NCI-H146 (cell line): ENCODE results near the gene MYH14.

Experiments
- DNase-seq: peaks from one replicate; lab custom pipeline; 2025; lab: John Stamatoyannopoulos, UW

Gene MYH14

GRCh38 chr19:50292216-50292827 lies 88.9 kb downstream of the MYH14 start:
- DNase-seq: no peak

DNA sequence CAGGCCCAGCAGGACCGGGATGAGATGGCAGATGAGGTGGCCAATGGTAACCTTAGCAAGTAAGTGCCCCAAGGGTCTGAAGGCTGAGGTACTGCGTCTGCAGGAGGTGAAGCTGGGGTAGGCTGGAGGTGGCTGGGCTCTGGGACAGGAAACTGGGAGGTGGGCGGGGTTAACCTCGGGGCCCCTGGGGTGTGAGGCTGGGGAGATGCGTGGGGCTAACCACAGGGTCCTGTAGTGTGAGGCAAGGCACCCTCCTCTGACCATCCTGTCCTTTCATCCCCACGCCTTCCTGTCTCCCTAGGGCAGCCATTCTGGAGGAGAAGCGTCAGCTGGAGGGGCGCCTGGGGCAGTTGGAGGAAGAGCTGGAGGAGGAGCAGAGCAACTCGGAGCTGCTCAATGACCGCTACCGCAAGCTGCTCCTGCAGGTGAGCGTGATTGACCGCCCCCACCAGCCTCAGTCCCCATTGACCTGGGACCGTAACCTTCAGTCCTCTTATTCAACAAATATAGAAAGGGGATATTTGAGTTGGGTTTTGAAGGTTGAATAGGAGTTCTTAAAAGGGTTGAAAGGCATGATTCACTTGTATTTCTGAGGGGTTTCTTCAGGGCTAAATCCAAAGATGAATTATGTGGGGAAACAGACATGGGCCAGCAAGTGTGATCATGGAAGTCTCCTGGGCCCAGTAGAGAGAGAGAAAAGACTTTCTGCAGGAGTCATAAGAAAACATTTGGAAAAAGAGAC lies 90.0 kb downstream of the MYH14 start:
- DNase-seq: no peak

DNA sequence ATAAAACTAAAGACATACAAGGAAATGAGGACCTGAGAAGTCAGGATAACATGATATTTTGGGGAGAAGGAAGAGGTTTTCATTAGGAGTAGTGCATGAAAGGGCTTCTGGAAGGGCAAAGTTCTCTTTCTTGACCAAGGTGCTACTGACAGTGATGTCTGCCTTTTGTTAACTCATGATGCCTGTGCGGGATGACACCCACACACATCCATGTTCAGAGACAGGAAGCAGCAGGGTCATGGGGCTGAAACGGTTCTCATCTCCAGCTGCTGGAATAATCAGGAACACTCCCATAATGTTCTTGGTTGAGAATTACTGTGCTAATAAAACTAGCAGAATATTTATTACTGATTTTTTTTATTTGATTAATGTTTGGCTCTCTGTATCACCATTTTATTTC lies 96.6 kb downstream of the MYH14 start:
- DNase-seq: no peak

DNA sequence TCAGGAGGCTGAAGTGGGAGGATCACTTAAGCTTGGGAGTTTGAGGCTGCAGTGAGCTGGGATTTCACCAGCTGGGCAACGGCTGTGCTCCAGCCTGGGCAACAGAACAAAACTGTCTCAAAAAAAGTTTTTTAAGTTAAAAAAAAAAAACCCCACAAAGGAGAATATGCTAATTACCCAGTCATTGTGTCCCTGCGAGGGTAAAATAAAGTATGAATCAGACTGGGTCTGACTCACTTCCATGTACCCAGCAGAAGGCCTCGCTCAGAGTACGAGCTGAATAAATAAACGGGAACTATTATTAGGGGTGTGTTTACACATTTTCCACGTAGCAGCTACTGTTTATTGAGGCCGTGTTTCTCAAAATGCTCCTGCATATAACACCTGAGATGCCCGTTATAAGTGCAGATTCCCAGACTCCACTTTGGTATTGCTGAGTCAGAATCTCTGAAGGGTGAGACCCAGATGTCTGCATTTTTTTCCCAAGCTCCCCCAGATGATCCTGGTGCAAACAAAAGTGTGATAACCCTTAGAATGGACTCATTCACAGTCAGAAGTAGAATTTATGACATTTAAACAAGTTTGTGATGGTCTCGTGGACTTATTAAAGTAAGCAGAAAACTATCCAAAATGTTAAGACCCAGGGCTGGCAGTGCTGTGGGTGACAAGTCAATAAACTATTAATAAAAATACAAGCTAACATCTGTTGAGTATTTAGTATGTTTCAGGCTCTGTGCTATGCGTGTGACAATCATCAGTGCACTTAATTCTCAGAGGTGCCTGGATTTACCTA lies 97.6 kb downstream of the MYH14 start:
- DNase-seq: no peak

GRCh38 chr19:50301607-50301971 lies 98.2 kb downstream of the MYH14 start:
- DNase-seq: no peak

GRCh38 chr19:50303558-50303957 lies 100.1 kb downstream of the MYH14 start:
- DNase-seq: no peak

DNA sequence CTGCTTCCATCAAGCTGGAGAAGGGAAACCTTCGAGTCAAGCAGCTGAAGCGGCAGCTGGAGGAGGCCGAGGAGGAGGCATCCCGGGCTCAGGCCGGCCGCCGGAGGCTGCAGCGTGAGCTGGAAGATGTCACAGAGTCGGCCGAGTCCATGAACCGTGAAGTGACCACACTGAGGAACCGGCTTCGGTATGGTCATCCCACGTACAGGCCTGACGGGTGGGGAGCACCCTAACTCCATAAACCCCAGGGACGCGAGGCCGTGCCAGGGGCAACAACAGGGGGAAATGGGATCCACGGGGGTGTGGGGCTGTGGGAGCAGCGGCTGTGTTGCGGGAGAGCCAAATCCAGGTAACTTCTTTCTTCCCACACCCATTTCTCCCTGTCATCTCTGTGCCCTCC lies 105.6 kb downstream of the MYH14 start:
- no peak for DNase-seq

- no peak for DNase-seq
Observed at GRCh38 chr19:50309396-50310125, 106.1 kb downstream of the MYH14 start.

DNA sequence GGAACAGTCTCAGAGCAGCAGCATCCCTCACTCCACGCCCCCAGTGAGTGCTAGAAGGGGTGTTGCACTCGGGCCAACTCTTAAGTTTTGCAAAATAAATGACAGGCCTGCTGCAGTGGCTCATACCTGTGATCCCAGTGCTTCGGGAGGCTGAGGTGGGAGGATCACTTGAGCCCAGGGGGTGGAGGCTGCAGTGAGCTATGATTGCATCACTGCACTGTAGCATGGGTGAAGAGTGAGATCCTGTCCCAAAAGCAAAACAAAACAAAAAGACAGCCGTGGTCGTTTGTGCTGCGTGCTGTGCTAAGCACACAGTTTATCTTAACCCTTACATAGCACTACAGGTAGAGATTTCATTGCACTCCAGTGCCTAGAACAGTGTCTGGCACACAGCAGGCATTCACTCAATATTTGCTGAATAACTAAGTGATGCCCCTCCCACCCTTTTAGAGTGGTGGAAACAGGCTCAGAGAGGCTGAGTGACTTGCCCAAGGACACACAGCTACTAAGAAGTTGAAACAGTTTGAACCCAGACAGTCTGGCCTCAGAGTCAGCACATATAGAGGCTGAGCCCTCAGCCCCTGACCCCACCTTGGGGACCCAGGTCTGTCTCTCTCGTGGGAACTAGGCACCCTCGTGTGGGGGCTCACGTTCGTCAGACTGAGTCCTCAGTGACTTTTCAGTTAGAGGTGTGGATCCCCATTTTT lies 107.5 kb downstream of the MYH14 start:
- DNase-seq: no peak

DNA sequence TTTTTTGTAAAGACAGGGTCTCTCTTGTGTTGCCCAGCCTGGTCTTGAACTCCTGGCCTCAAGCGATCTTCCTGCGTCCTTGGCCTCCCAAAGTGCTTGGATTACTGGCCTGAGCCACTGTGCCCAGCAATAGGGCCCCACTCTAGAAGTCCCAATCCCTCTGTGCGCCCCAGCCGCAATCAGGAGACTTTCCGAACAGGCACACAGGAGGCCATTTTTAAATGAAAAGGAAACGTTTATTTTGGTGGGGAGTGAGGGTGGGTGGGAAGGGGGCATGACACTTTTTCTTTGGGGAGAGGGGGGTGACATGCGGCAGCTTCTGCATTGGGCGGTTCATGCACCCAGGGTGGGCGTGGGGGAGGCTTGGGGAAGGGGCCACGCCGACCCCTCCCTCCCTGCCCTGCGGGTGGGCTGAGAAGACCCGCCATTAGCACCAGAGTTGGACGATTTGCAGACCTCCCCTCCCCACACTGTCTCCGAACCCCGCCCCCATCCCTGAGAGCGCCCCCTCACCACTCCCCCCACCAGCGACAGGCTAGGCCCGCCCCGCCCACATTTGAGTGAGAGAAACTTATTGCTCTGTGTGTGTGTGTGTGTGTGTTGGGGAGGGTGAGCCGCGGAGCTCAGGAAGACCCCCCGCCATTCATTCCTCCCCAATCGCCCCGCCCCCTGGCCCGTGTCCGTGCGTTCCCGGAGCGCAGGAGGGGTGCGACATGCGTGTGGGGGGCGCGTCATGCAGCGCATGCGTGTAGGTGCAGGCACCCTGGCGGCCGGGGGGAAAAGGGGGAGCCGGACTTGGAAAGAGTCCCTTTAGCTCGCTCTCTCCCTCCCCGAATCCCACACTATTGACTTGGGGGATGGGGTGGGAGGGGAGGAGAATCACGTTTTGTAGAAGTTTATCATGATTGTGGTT lies 108.6 kb downstream of the MYH14 start:
- peak; percentile 68 for DNase-seq

DNA sequence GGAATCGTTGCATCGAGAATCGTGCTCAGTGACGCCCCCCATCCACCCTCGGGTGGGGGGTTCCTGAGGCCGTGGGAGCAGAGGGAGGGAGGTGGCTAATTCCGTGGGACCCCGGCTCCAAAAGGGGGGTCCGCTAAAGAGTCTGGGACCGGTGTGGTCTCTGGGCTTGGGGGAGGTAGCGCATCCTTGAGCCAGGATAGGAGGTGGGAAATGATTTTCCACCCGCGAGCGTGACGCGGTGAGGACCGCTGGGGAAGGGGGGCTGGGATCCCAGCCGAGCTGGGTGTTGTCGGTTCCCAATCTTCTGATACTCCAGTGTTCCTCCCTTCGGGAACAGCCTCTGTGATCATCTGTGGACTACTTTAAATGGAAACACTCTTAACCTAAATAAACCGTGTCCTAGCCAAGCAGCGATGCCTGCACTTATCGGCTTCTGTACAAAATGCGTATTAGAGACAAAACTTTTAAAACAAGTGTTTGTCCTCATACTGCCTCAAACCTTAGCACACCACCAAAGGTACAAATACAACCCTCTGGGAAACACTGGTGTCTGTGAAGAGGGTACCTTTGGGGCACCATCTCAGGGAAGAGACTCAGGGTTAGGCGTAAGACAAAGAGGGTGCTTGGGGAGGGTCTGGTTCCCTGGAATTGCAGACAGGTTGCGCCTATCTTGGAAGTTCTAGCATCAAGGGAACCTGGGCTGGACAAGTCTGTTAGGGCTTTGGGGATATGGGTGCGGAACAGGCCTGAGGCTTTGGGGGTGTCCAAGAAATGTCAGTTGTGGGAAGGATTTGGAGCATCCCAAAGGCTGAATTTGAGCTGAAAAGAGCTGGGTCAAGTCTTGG lies 109.8 kb downstream of the MYH14 start:
- DNase-seq: no peak

- DNase-seq: peak; percentile 66
Observed at GRCh38 chr19:50313812-50314536, 110.6 kb downstream of the MYH14 start.

DNA sequence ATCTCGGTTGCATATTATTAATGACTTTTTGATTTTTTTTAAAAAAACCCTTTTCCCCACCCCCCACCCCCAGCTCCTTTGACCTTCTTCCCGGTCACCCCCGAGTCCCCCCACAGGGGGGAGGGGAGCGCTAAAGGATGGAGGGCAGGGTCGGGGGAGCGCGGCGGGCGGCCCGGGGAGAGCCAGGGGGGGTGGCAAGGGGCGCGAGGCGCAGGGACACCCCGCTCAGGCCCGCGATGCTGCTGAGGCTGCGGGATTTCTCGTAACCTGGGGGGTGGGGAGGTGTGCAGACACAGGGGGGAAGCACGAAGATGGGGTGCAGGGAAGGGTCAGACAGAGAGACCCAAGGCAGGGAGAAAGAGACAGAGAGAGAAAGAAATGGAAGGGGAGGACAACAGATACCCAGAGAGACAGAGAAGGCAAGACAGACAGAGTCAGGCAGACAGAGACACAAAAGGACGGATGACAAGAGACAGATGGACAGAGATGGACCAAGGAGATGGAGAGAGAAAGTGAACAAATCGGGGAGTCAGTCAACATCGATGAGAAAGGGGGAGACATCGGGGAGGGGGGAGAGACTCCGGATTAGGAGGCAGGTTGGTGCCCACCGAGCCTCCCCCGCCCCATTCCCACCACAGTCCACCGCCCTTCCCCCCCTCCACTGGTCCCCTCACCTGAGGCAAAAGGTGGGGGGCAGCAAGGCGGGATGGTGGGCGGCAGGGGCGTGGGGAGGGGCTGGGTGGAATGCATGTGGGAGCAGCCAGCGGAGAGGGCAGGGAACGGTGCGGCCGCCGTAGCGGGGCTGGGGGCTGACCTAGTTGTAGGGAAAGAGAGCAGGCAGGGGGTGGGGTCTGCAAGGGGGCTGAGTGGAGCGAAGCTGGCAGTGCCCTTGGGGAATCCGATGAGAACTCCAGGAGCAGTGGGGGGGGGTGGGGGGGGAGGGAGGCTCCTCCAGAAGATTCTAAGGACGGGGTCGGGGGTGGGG lies 111.6 kb downstream of the MYH14 start:
- DNase-seq: peak; percentile 50

DNA sequence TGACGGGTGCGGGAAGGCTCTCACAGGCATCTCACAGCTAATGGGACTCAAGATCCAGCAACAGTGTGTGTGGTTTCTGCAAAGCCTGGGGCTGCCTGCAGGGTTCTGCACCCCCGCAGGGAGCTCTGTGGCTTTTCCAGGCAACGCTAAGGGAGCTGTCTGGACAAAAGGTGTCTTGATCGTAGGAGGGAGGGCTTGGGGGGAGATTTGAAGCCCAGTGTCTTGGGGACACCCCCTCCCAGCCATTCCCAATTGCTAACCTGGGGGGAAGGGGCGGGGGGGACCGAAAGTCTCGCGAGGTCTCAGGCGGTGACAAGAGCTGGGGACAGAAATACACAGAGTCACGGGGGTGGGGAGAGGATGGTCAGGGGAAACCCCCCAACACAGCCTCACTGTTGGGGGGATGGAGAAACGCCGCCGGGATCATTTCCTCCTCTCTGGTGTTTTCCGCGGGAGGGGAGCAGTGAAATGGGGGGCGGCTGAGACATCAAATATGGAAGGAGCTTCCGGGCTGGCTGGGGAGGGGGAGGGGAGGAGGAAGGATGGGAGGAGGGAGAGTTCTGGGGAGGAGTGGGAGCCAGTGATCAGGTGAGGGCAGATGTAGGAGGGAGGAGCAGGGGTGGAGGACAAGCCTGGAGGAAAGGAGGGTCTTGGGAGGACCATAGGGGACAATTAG lies 112.5 kb downstream of the MYH14 start:
- DNase-seq: peak; percentile 70

DNA sequence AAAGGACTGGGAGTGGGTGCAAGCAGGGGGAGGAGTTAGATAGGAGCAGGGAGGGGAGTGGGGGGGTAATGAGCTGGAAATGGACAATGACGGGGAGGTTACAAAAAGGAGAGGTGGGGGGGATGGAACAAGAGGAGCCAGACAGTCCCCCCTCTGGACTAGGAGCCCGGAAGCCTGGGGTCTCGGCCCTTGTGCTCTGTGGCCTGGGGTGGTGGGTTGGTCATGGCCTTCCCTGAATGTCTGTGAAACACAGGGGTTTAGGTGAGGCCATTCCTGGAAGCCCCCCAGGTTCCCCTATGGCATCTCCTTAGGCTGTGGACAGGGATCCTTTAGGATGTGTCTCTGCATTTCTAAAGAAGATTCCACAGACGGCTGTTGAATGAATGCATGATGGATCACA lies 113.7 kb downstream of the MYH14 start:
- no peak for DNase-seq

DNA sequence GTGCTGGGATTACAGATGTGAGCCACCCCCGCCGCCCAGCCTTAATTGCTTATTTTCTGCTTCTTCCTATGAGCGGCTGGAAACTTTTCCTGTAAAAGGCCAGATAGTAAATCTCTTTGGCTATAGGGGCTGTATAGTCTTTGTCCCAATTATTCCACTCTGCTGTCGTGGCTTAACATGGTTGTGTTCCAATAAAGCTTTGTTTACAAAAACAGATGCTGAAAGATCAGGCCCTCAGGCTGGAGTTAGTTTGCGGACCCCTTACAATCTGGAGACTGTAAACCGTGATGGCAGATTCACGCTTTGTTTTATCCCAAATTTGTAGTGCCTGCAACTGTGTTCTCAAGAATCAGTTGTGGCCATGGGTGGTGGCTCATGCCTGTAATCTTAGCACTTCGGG lies 115.0 kb downstream of the MYH14 start:
- no peak for DNase-seq

GRCh38 chr19:50319156-50319555 lies 115.7 kb downstream of the MYH14 start:
- no peak for DNase-seq
